Measurements from ENCODE around the gene GMDS.

GRCh38 chr6:1580109-1580508, 665.3 kb downstream of the GMDS start:
- no peak for TF ChIP-seq CTCF (conservative IDR thresholded peaks at IDR 0.05 in 1 of 2, IDR thresholded peaks at IDR 0.05 in 1 of 2; ENCODE audit: extremely low read depth in 1 of 2, insufficient read depth in 1 of 2, low read depth in 1 of 2, low read length in 2 of 2)
- TF ChIP-seq EZH2 (IDR thresholded peaks at IDR 0.05; ENCODE audit: borderline replicate concordance, low read length), result no peak
